Measurements from ENCODE around the gene RGS6.

Gene RGS6

DNA sequence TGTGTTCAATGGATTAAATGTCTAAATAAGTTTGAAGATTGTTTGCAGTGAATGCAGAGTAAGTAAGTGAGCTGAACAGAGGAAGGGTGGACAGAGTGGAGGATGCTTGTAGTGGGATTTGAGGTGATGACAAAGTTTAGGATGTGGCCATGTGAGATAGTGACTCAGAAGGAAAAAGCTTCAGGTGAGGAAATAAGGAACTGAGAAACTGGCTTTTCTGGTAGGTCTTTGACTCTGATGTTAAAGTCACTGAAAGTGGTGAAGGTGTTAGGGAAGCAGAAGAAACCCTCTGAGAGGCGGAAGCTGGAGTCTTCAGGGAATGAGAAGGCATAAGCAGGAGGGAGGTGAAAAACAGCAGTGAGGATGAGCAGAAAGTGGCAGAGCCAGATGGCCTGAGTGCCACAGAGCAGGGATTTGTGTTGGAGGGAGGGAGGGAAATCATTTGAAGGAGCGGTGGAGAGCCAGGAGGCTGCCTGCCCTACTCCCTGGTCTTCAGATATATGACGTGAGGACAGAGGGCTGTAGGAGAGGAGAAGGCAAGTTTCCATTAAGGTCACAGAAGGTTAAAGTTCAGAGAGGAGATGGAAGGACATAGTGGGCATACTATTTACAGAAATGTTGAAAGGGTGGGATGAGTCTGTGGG is 24.8 kb downstream of the RGS6 start:
- no peaks in the 10 kb centered on the region for H3K27me3 ChIP-seq (ENCODE audit: control insufficient read depth, insufficient read depth, low read length)
- no peak overlapping the region for H3K4me3 ChIP-seq (ENCODE audit: low read length)
- H3K36me3 ChIP-seq (ENCODE audit: control insufficient read depth, insufficient read depth, low read length), result no peaks in the 10 kb centered on the region
- no peaks in the 10 kb centered on the region for H3K4me1 ChIP-seq (ENCODE audit: control insufficient read depth, insufficient read depth, low read length)
- no peak overlapping the region for H3K9ac ChIP-seq (ENCODE audit: low read length)
- H3K27ac ChIP-seq (ENCODE audit: low read depth, low read length), result no peak overlapping the region

DNA sequence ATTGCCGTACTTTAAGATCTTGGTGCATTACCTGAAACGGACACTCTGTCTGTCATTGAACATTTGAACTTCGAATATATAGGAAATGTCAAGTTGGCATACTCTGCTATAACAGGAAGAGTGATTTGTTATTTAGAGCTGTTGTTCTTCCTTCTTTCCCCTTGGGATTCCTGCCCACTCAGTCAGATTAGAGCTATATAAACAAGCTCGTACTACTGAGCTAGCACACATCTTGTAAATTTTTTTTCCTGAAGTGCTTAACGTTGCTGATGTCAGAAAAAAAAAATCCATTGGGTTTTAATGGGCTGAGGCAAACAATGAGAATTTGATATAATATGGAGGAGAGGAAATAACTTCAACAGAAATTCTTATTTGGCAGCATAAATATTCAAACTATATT is 26.8 kb downstream of the RGS6 start:
- H3K4me3 ChIP-seq (ENCODE audit: low read length), result no peak overlapping the region
- H3K27ac ChIP-seq (ENCODE audit: low read depth, low read length), result no peak overlapping the region
- H3K4me1 ChIP-seq (ENCODE audit: control insufficient read depth, insufficient read depth, low read length), result no peaks in the 10 kb centered on the region
- no peak overlapping the region for H3K9ac ChIP-seq (ENCODE audit: low read length)
- no peaks in the 10 kb centered on the region for H3K36me3 ChIP-seq (ENCODE audit: control insufficient read depth, insufficient read depth, low read length)
- H3K27me3 ChIP-seq (ENCODE audit: control insufficient read depth, insufficient read depth, low read length), result no peaks in the 10 kb centered on the region

DNA sequence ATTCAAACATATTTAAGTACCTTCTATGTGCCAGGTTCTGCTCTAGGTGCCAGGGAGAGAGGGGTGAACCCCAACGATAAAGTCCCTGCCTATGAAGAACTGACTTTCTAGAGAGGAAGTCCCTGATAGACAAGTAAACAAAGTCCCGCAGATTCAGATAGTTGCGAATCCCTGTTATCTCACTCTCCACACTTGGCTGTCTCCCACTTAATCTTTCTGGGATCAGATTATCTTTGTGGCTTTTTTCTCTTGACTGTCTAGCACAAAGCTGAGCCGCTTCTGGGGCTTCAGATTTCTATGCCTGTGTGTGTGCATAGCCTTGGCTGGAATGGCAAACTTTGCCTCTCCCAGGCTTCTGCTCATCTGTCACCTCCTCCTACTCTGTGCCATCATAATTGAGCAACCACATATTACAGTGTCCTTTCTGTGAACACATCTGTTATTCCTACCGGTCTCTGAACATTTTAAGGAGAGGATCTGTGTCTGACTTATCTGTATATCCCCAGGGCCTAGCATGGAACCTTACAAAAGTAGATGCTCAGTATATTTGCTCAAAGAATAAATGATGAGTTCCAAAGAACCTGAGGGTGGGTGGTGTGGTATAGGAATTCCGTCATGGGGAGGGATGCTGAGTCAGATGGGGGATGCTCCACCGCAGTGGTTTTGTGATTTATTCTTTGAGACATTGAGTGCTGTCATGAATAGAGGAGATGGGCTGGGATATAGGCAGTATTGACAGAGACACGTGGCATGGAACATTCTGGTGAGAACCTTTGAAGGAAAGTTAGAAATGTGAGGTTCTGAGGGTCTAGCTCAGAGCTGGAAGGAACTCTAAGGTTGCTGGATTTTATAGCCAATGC is 28.5 kb downstream of the RGS6 start:
- Histone ChIP-seq H3K9ac (ENCODE audit: low read length) (no peak overlapping the region), H3K36me3 (ENCODE audit: control insufficient read depth, insufficient read depth, low read length) (no peaks in the 10 kb centered on the region), H3K4me3 (ENCODE audit: low read length) (no peak overlapping the region), H3K27ac (ENCODE audit: low read depth, low read length) (no peak overlapping the region), H3K27me3 (ENCODE audit: control insufficient read depth, insufficient read depth, low read length) (no peaks in the 10 kb centered on the region), H3K4me1 (ENCODE audit: control insufficient read depth, insufficient read depth, low read length) (no peaks in the 10 kb centered on the region)

DNA sequence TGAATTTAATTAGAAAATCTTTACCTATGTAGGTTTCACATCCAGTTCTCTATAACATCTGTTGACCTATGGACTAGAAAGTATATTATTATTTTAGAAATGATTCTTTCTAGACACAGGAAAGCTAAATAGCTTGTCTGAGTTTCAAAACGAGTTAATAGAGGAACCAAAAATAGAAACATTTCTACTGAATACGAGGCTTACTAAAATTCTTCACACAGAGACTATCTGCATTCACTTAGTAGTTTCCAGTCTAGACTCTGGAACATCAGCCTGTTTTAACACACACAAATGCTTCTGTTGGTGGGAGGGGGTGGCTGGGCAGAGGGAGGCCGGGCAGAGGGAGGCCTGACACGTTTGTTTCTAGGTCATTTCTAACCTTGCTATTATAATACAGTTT is 29.7 kb downstream of the RGS6 start:
- Histone ChIP-seq H3K27me3 (ENCODE audit: control insufficient read depth, insufficient read depth, low read length) (no peaks in the 10 kb centered on the region), H3K9ac (ENCODE audit: low read length) (no peak overlapping the region), H3K36me3 (ENCODE audit: control insufficient read depth, insufficient read depth, low read length) (no peaks in the 10 kb centered on the region), H3K4me3 (ENCODE audit: low read length) (no peak overlapping the region), H3K4me1 (ENCODE audit: control insufficient read depth, insufficient read depth, low read length) (no peaks in the 10 kb centered on the region), H3K27ac (ENCODE audit: low read depth, low read length) (no peak overlapping the region)

DNA sequence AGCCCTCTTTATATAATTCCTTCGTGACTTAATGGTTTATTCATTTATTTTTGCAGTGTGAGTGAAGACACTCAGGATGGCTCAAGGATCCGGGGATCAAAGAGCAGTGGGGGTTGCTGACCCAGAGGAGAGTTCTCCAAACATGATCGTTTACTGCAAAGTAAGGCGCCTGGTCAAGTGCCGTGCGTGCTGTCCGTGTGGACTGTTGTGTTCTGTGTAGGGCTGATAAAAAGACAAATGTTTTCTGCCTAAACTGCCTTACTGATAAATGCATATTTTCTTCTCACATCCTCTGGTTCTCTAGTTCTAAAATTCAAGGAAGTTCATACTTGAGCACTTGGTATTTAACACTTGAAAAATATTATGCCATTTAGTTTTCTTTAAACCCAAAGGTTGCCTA is 32.5 kb downstream of the RGS6 start:
- H3K9ac ChIP-seq (ENCODE audit: low read length), result no peak overlapping the region
- no peak overlapping the region for H3K27ac ChIP-seq (ENCODE audit: low read depth, low read length)
- H3K27me3 ChIP-seq (ENCODE audit: control insufficient read depth, insufficient read depth, low read length), result no peaks in the 10 kb centered on the region
- no peaks in the 10 kb centered on the region for H3K36me3 ChIP-seq (ENCODE audit: control insufficient read depth, insufficient read depth, low read length)
- no peak overlapping the region for H3K4me3 ChIP-seq (ENCODE audit: low read length)
- no peaks in the 10 kb centered on the region for H3K4me1 ChIP-seq (ENCODE audit: control insufficient read depth, insufficient read depth, low read length)

DNA sequence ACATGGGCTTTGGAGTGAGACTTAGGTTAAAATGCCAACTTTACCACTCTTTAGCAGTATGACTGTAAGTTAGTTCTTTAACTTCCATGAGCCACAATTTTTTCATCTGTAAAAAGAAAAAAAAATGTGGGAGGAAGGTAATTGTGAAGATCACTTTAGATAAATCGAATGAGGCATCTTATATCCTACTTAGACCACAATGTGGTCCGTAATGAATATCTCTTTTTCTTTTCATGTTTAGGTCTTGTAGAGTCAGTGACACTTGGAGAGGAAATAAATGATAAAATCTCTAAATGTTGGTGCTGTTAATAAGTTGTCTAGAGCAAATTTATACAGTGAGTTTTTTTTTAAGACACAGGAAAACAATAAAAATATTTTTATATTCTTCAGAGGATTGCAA is 34.3 kb downstream of the RGS6 start:
- H3K27me3 ChIP-seq (ENCODE audit: control insufficient read depth, insufficient read depth, low read length), result no peaks in the 10 kb centered on the region
- H3K9ac ChIP-seq (ENCODE audit: low read length), result no peak overlapping the region
- no peaks in the 10 kb centered on the region for H3K4me1 ChIP-seq (ENCODE audit: control insufficient read depth, insufficient read depth, low read length)
- no peak overlapping the region for H3K27ac ChIP-seq (ENCODE audit: low read depth, low read length)
- no peaks in the 10 kb centered on the region for H3K36me3 ChIP-seq (ENCODE audit: control insufficient read depth, insufficient read depth, low read length)
- H3K4me3 ChIP-seq (ENCODE audit: low read length), result no peak overlapping the region

DNA sequence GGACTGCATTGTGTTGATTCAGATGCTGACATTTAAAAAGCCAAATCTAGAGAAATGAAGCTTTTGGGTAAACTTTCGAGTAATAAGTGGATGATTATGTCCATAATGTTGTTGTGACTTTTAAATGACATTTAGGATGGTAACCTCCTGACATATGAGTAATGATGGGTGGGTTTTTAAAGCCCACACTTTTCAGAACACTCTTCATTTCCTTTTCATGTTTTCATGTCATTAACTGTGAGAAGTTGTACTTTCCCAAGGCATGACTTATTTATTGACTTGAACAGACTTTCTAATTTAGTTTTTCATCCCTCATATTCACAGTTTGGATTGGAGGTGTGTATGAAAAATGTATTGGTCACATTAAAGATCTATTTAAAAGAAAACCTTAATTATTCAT is 35.5 kb downstream of the RGS6 start:
- Histone ChIP-seq H3K27me3 (ENCODE audit: control insufficient read depth, insufficient read depth, low read length) (no peaks in the 10 kb centered on the region), H3K4me3 (ENCODE audit: low read length) (no peak overlapping the region), H3K4me1 (ENCODE audit: control insufficient read depth, insufficient read depth, low read length) (no peaks in the 10 kb centered on the region), H3K36me3 (ENCODE audit: control insufficient read depth, insufficient read depth, low read length) (no peaks in the 10 kb centered on the region), H3K27ac (ENCODE audit: low read depth, low read length) (no peak overlapping the region), H3K9ac (ENCODE audit: low read length) (no peak overlapping the region)

DNA sequence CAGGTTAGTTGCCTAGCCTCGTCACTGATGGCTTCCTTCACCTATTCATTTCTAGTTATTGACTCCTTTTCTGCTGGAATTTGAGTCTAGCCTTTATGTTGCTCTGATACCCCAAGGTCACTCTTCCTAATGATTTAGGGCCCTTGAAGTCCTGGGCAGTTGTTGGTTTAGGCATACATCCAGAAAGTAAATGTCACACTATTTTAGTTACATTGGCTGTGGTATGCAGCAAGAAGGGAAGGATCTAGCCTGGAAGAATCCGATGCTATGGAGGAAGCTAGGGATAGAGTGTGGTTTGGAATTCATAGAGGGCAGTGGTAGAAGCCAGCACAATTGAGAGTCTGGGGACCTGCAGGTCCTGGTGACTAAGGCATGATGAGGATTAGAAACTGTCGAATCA is 38.0 kb downstream of the RGS6 start:
- no peak overlapping the region for H3K9ac ChIP-seq (ENCODE audit: low read length)
- H3K27me3 ChIP-seq (ENCODE audit: control insufficient read depth, insufficient read depth, low read length), result no peaks in the 10 kb centered on the region
- H3K36me3 ChIP-seq (ENCODE audit: control insufficient read depth, insufficient read depth, low read length), result no peaks in the 10 kb centered on the region
- H3K27ac ChIP-seq (ENCODE audit: low read depth, low read length), result no peak overlapping the region
- H3K4me1 ChIP-seq (ENCODE audit: control insufficient read depth, insufficient read depth, low read length), result no peaks in the 10 kb centered on the region
- H3K4me3 ChIP-seq (ENCODE audit: low read length), result no peak overlapping the region

DNA sequence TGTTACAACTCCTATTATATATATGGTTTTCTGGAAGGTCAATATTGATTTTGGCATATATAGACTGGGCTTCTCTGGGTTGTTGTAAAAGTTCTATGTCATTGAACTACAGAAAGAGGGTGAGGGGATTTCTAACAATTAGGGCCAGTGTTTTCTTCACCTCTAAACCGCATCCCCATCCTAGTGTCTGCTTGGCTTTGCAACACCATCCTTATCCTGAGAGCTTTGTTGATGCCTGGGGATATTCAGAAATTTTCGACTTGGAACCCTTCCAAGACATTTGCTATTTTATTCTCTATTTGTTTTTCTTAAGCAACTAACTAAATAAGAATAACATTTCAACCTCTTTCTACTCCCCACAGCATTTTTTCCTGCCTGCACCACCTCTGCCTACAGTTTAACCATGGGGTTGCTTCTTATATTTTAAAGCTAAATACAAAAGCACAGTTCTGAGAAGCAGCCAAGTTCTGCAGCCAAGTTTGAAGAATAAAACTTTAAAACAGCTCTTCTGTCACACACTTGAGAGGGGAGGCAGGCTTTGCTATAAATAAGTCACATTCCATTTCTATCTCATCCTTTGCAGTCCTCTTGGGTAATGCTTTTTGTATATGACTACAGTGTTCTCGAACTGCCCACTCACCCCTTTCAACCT is 53.4 kb downstream of the RGS6 start:
- Histone ChIP-seq H3K27me3 (ENCODE audit: control insufficient read depth, insufficient read depth, low read length) (no peaks in the 10 kb centered on the region), H3K4me1 (ENCODE audit: control insufficient read depth, insufficient read depth, low read length) (peaks cover 2% of the 10 kb centered on the region), H3K9ac (ENCODE audit: low read length) (no peak overlapping the region), H3K36me3 (ENCODE audit: control insufficient read depth, insufficient read depth, low read length) (no peaks in the 10 kb centered on the region), H3K4me3 (ENCODE audit: low read length) (no peak overlapping the region), H3K27ac (ENCODE audit: low read depth, low read length) (no peak overlapping the region)

DNA sequence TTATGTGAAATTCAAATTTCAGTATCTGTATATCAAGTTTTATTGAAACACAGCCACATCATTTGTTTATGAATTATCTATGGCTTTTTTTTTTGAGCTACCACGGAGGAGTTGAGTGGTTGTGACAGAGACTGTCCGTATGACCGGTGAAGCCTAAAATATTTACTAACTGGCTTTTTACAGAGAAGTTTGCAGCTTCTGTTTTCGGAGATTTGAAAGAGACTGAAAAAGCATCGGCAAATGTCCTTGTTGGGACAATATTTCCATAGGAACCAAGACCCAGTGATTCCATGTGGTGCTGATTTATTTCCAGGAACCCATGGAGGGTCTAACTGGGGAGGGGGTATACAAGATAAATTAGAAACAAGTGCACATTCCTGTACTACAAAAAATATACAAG is 56.2 kb downstream of the RGS6 start:
- Histone ChIP-seq H3K9ac (ENCODE audit: low read length) (no peak overlapping the region), H3K4me1 (ENCODE audit: control insufficient read depth, insufficient read depth, low read length) (peaks cover 2% of the 10 kb centered on the region), H3K36me3 (ENCODE audit: control insufficient read depth, insufficient read depth, low read length) (no peaks in the 10 kb centered on the region), H3K4me3 (ENCODE audit: low read length) (no peak overlapping the region), H3K27ac (ENCODE audit: low read depth, low read length) (no peak overlapping the region), H3K27me3 (ENCODE audit: control insufficient read depth, insufficient read depth, low read length) (no peaks in the 10 kb centered on the region)

DNA sequence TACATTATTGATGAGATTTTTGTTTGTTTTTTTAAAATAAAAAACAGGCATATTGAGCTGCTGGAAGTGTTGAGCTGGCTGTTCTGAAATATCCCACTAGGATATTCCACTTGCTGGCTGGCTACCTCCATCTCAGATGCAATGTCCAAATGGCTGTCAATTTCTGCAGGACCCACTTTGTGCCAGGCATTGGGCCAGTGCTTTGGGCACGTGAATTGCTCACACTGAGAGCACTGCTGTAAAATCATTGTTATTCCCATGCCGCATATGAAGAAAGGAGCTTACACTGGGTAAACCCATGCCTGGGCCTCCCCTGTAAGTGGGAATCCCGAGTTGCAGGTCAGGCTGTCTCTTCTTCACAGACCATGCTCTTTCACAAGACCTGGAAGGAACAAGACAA is 56.7 kb downstream of the RGS6 start:
- Histone ChIP-seq H3K4me3 (ENCODE audit: low read length) (no peak overlapping the region), H3K36me3 (ENCODE audit: control insufficient read depth, insufficient read depth, low read length) (no peaks in the 10 kb centered on the region), H3K27ac (ENCODE audit: low read depth, low read length) (no peak overlapping the region), H3K9ac (ENCODE audit: low read length) (no peak overlapping the region), H3K27me3 (ENCODE audit: control insufficient read depth, insufficient read depth, low read length) (no peaks in the 10 kb centered on the region), H3K4me1 (ENCODE audit: control insufficient read depth, insufficient read depth, low read length) (peaks cover 2% of the 10 kb centered on the region)

DNA sequence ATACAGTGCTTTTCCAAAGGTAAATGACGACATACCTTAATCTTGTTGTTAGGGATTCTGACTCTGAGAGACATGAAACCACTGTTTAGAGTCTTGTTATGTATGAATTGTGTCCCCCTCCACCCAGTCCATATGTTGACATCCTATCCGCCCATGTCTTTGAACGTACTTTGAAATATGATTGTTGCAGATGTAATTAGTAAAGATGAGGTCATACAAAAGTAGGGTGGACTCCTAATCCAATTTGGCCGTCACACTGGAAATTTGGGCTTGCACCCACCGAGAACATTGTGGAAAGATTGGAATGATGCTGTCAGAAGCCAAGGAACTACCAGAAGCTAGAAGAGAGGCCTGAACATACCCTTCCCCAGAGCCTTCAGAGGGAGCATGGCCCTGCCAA is 62.2 kb downstream of the RGS6 start:
- Histone ChIP-seq H3K9ac (ENCODE audit: low read length) (no peak overlapping the region), H3K4me3 (ENCODE audit: low read length) (no peak overlapping the region), H3K27ac (ENCODE audit: low read depth, low read length) (no peak overlapping the region), H3K27me3 (ENCODE audit: control insufficient read depth, insufficient read depth, low read length) (no peaks in the 10 kb centered on the region), H3K36me3 (ENCODE audit: control insufficient read depth, insufficient read depth, low read length) (no peaks in the 10 kb centered on the region), H3K4me1 (ENCODE audit: control insufficient read depth, insufficient read depth, low read length) (no peaks in the 10 kb centered on the region)
